Right atrium auricular region (tissue), 2 donors: ENCODE measurements around the gene ZNF530. TPM values are rescaled to one million over a fixed set of nuclear protein-coding genes. Genes with fewer than 3 reads are reported as not detected.

Source experiments
- DNase-seq: peaks from one replicate; pipeline ENCODE4 v3.0.0-alpha.2; 2019; ENCODE audit warnings: low spot score
- H3K27ac ChIP-seq, 2 donors: fragments of 200-600 bp; sonication (generic); 1 replicate in 1 of 2; 2 replicates in 1 of 2; pipeline ENCODE4 v1.5.1; 2016 to 2019
- H3K27me3 ChIP-seq, 2 donors: fragments of 200-600 bp; sonication (generic); one replicate each; pipeline versions ENCODE4 v1.5.1 to v1.6.0; 2017 to 2019
- H3K36me3 ChIP-seq: fragments of 200-600 bp; sonication (generic); one replicate; pipeline ENCODE4 v1.5.1; 2016
- H3K4me1 ChIP-seq, 2 donors: fragments of 200-600 bp; sonication (generic); one replicate each; pipeline versions ENCODE4 v1.5.1 to v1.6.0; 2017 to 2019
- H3K4me3 ChIP-seq, 2 donors: fragments of 200-600 bp; sonication (generic); 1 replicate in 1 of 2; 2 replicates in 1 of 2; pipeline ENCODE4 v1.5.1; 2017 to 2019; ENCODE audit warnings: mild to moderate bottlenecking in 1 of 2, moderate library complexity in 1 of 2
- H3K9me3 ChIP-seq, 2 donors: fragments of 200-600 bp; sonication (generic); one replicate each; pipeline ENCODE4 v1.5.1; 2019
- CTCF ChIP-seq, 2 donors: fragments of 200-600 bp; sonication (generic); IDR thresholded peaks; one replicate each; pipeline ENCODE4 v1.5.1; 2019; ENCODE audit warnings: antibody characterized with exemption in 2 of 2
- total RNA-seq, 2 donors: library from RNA; depleted of rRNA; stranded (reverse); fragments of >200 nt; gene quantifications; one replicate each; pipeline ENCODE4 v1.1.0, GENCODE V29; 2016

ZNF530 gene
- total RNA-seq = 10 to 100 TPM in 1 of 2 donors, 1 to 10 TPM in 1; 5.7 to 10.8 TPM

DNA sequence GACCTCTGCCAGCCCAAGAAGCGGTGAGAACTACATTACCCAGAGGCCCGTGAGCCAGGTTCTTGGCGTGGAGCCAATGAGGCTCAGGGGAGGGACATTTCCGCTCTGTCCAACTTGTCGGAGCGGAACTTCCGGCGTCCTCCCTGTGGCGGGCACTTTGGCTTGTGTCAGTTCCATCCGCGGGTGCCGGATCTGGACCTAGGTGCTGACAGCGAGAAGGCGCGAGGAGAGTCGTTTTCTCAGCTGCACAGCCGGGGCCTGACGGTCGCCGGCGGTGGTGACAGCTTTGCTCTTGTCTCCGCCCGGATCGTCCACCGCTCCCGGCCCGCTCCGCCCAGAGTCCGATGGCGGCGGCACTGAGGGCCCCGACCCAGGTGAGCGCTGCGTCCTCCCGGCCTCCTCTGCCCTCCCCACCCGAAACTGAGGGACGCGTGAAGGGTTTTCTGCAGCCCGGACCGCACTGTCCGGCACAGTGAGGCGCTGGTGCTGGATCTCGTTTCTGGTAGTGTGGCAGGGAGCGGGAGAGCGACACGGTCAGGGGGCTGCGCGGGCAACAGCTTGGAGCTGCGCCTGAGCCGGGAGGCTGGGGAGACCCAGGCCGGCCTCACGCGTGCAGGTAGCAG lies at the start of gene ZNF530:
Gene ZNF530, plus strand, starts transcription at position 125 of the 623 bp plus-strand sequence. CDS start 4,461 bp downstream, outside the sequence.
- peaks cover 0 to 8% of the 10 kb centered on the region in 2 donors for H3K4me1 ChIP-seq
- DNase-seq = peak; percentile 97
- no peak for TF ChIP-seq CTCF (IDR thresholded peaks at IDR 0.05)
- H3K4me3 ChIP-seq = peak within 1 kb of the TSS; percentile 66 to 91
- peaks cover 7% of the 10 kb centered on the region for H3K36me3 ChIP-seq
- no peaks in the 10 kb centered on the region for H3K27me3 ChIP-seq
- H3K9me3 ChIP-seq = peaks cover 0 to 10% of the 10 kb centered on the region in 2 donors
- H3K27ac ChIP-seq = peak within 1 kb of the TSS; percentile 54 to 60

GRCh38 chr19:57552432-57552831 lies 47.3 kb upstream of the ZNF530 start:
- Histone ChIP-seq H3K27me3 (no peaks in the 10 kb centered on the region), H3K36me3 (peaks cover 91% of the 10 kb centered on the region), H3K4me3 (no peak overlapping the region), H3K9me3 (peaks cover 4 to 59% of the 10 kb centered on the region in 2 donors), H3K27ac (no peak overlapping the region), H3K4me1 (no peaks in the 10 kb centered on the region)
- no peak for TF ChIP-seq CTCF (IDR thresholded peaks at IDR 0.05)
- no peak for DNase-seq

GRCh38 chr19:57557659-57558058 lies 42.0 kb upstream of the ZNF530 start:
- peak overlapping the region; percentile 3 to 45 for H3K27ac ChIP-seq
- no peak for DNase-seq
- no peak overlapping the region for H3K4me3 ChIP-seq

DNA sequence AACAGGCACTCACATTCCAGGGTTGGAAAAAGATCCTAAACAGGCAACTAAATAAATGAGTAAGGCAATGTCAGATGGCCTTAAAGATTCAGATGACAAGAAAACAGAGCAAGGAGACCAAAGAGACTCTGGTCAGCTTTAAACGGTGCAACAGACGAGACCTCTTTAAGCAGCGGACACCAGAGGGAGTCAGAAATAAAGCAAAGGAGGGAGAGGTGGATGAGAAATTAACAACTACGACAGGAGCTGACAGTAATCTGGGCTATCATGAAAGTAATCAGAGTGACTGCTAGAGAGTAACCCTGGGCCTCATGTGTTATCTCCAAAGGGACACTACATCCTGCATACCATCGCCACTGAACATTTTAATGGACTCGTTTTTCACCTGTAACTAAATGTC lies 41.2 kb upstream of the ZNF530 start:
- DNase-seq = no peak
- Histone ChIP-seq H3K4me3 (peak overlapping the region; percentile 85 to 98), H3K36me3 (peaks cover 30% of the 10 kb centered on the region), H3K27ac (peak overlapping the region in 1 of 2 donors; percentile 85), H3K4me1 (peaks cover 0 to 23% of the 10 kb centered on the region in 2 donors), H3K9me3 (peaks cover 0 to 4% of the 10 kb centered on the region in 2 donors), H3K27me3 (no peaks in the 10 kb centered on the region)
- no peak for TF ChIP-seq CTCF (IDR thresholded peaks at IDR 0.05)

More at GRCh38 chr19:57557659-57558058, 42.0 kb upstream of the ZNF530 start:
- H3K27me3 ChIP-seq = no peaks in the 10 kb centered on the region
- H3K9me3 ChIP-seq = peaks cover 0 to 8% of the 10 kb centered on the region in 2 donors
- peaks cover 0 to 23% of the 10 kb centered on the region in 2 donors for H3K4me1 ChIP-seq
- peaks cover 39% of the 10 kb centered on the region for H3K36me3 ChIP-seq
- TF ChIP-seq CTCF (IDR thresholded peaks at IDR 0.05) = no peak

DNA sequence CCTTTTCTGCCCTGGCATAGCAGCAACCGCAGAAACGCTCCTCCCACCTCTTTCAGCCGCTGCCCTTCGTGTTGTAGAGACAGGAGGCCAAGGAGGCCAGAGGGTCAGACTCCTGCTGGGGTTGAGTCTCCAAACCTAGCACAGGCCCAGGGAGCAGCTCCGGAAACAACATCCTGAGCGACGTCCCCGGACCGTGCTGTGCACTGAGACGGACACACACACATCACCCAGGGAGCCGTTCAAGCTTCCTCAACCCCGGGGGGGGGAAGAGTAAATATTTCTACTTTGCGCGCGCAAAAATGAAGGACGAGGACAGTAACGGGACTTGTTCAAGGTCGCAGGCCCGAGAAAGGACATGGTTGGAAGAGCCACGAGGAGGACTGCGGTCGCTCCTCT lies 40.7 kb upstream of the ZNF530 start:
- no peak for DNase-seq
- no peak for TF ChIP-seq CTCF (IDR thresholded peaks at IDR 0.05)
- Histone ChIP-seq H3K27ac (peak overlapping the region; percentile 82 to 85), H3K27me3 (no peaks in the 10 kb centered on the region), H3K4me3 (peak overlapping the region; percentile 85 to 98), H3K9me3 (peaks cover 0 to 9% of the 10 kb centered on the region in 2 donors), H3K36me3 (peaks cover 25% of the 10 kb centered on the region), H3K4me1 (peaks cover 0 to 23% of the 10 kb centered on the region in 2 donors)
